HG03066 (cell line): Measurements from ENCODE around the gene OR2J2.
"Not testable (repeated sequence)": the region's sequence is repeated elsewhere in the genome, so short reads cannot be mapped to it uniquely, and the experiment has no call there.

ENCODE experiments used
- ATAC-seq: cut with Tn5 transposase; IDR thresholded peaks from one replicate; pipeline ENCODE4 v1.9.1; 2021; ENCODE audit warnings: low read depth; ENCODE audit not compliant: unreplicated experiment

The OR2J2 gene

DNA sequence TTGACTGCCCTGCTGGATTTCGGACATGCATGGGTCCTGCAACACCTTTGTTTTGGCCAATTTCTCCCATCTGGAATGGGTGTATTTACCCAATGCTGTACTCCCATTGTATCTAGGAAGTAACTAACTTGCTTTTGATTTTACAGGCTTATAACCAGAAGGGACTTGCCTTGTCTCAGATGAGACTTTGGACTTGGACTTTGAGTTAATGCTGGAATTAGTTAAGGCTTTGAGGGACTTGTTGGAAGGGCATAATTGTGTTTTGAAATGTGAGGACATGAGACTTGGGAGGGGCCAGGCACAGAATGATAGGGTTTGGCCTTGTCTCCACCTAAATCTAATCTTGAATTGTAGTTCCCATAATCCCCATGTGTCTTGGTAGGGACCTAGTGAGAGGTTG, 47.3 kb downstream of the OR2J2 start:
- not testable (repeated sequence) for ATAC-seq
